Measurements from ENCODE around the gene MCF2L2. TPM values are rescaled to one million over a fixed set of nuclear protein-coding genes. Genes with fewer than 3 reads are reported as not detected.

Gene MCF2L2
- total and polyA plus RNA-seq, 7 donors, result 0.99 to 5.0 (median 4.0) TPM; not detected in 1

DNA sequence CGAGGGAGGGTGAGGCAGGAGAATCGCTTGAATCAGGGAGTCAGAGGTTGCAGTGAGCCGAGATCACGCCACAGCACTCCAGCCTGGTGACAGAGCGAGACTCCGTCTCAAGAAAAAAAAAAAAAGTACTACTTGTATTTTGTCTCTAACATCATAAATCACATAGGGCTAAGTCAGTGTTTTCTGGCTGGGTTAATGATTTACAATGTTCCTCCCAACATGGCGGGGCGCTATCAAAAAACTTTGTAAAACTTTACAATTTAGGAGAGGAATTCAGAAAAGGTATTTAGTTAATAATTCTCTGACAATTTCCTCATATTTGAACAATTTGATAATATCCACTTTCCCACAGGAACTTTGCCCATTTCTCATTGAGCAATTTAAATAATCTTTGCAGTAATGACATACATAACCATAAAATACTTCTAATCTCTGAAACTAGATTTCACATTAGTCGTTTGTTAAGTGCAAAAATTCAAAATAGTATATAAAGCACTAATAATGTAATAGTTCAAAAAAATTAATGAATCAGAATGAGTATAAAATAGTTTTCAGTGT, 202.0 kb downstream of the MCF2L2 start:
- Histone ChIP-seq H3K27me3 (no peaks in the 10 kb centered on the region), H3K9me3 (no peaks in the 10 kb centered on the region)
- WGBS, 2 donors, result 16 to 77% methylated on average over 9 of the region's 9 CpGs

DNA sequence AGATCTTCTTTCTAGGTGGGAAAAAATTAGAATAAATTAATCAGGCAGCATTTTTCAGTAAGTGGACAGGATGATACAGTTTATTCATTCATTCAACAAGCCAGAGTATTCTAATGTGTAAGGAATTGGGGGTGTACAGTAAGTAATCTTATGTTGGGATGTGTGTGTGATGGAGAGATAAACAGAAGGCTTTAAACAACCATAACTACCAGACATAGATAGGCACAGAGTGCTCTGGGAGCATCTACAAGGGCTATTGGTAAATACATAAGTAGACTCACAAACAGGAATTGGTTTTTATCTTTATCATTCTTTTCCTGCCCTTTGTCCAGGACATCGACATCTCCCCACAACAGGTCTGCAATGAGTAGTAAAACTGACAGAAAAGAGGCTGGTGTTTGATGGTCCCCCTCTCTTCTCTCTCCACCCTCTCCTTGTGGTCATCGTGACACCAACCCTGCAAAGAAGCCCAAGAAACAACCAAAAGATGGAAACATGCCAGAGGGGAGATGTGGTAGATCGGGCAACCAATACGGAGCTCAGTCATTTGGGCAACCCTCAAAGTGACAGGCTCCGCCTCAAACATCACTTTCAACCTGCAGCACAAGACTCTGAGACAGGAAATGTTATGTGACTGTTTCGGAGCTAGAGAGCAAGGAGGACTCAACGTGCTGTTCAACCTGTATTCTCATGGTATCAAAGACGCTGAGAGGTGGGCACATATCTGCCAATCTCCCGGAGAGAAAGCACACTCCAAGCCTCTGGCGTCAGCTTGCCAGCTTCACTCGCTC, 204.0 kb downstream of the MCF2L2 start:
- Histone ChIP-seq H3K27ac (no peak overlapping the region), H3K9me3 (no peaks in the 10 kb centered on the region), H3K27me3 (no peaks in the 10 kb centered on the region), H3K4me1 (no peaks in the 10 kb centered on the region), H3K36me3 (no peaks in the 10 kb centered on the region), H3K4me3 (no peak overlapping the region)
- intact Hi-C loops (cut with DNase I), result no loop called here
- DNase-seq, result no peak
- 66 to 81% methylated on average over 11 of the region's 11 CpGs for WGBS, 2 donors
- TF ChIP-seq, protein P1, sequence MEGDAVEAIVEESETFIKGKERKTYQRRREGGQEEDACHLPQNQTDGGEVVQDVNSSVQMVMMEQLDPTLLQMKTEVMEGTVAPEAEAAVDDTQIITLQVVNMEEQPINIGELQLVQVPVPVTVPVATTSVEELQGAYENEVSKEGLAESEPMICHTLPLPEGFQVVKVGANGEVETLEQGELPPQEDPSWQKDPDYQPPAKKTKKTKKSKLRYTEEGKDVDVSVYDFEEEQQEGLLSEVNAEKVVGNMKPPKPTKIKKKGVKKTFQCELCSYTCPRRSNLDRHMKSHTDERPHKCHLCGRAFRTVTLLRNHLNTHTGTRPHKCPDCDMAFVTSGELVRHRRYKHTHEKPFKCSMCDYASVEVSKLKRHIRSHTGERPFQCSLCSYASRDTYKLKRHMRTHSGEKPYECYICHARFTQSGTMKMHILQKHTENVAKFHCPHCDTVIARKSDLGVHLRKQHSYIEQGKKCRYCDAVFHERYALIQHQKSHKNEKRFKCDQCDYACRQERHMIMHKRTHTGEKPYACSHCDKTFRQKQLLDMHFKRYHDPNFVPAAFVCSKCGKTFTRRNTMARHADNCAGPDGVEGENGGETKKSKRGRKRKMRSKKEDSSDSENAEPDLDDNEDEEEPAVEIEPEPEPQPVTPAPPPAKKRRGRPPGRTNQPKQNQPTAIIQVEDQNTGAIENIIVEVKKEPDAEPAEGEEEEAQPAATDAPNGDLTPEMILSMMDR (IDR thresholded peaks at IDR 0.05), result no peak
- no peak for TF ChIP-seq POLR2AphosphoS5 (IDR thresholded peaks at IDR 0.05)
- TF ChIP-seq POLR2A (IDR thresholded peaks at IDR 0.05), result no peak
- TF ChIP-seq EP300 (IDR thresholded peaks at IDR 0.05), result no peak

More for the DNA sequence above, 202.0 kb downstream of the MCF2L2 start:
- Histone ChIP-seq H3K4me3 (no peak overlapping the region), H3K36me3 (no peaks in the 10 kb centered on the region), H3K27ac (no peak overlapping the region), H3K4me1 (no peaks in the 10 kb centered on the region)
- intact Hi-C loops (cut with DNase I), result no loop called here
- no peak for DNase-seq
- TF ChIP-seq POLR2A (IDR thresholded peaks at IDR 0.05) (no peak), EP300 (IDR thresholded peaks at IDR 0.05) (no peak), POLR2AphosphoS5 (IDR thresholded peaks at IDR 0.05) (no peak)
- TF ChIP-seq, protein P1 (IDR thresholded peaks at IDR 0.05), result no peak

DNA sequence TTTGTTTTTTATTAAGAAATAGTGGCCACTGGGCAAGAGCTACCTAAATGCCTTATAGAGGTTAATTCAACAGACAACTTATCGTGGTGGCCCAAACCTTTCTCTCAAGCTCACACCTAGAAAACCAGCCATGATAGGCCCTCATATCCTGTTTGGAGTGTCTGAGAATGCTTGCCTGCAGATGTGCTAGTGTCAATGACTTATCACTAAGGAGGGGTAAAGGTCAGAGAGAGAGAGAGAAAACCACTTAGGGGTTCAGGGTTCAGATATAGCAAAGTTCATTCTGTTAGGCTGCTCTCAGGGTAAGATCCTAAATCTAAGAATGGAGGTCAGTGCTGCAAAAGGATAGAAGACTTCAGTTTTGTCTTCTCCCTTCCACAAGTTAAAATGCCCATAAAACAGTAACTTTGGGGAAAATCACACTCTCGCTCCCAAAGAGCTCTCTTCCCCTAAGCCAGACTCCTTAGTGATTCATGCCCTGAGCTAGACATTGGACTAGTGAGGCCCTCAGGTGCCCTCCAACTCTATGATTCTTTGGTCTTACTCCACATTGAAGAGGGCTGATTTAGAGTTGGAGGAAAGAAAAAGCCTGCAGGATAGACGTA, 205.7 kb downstream of the MCF2L2 start:
- Histone ChIP-seq H3K4me3 (no peak overlapping the region), H3K36me3 (no peaks in the 10 kb centered on the region), H3K4me1 (no peaks in the 10 kb centered on the region), H3K27me3 (no peaks in the 10 kb centered on the region), H3K27ac (no peak overlapping the region), H3K9me3 (no peaks in the 10 kb centered on the region)
- 92% methylated on average over 3 of the region's 3 CpGs for WGBS, 2 donors
- intact Hi-C loops (cut with DNase I), result no loop called here
- no peak for DNase-seq
- TF ChIP-seq, protein P1 (IDR thresholded peaks at IDR 0.05), result no peak
- TF ChIP-seq EP300 (IDR thresholded peaks at IDR 0.05) (no peak), POLR2AphosphoS5 (IDR thresholded peaks at IDR 0.05) (no peak), POLR2A (IDR thresholded peaks at IDR 0.05) (no peak)

DNA sequence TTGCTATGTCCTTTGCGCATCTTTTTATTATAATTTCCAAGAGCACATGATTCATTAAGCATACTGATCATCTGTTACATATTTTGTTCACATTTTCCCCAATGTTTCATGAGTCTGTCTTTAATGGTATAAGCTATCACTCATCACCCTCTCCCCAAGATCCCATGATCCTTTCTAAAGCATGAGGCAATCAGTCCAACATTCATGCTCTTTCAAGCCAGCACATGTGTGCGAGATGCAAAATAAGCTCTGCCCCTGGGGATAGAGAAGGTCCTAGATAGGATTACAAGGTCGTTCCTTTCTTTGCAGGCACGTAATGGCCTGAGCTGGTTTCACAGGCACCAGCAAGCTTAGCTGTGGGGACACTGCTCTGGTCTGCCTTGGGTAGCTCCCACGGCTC, 207.6 kb downstream of the MCF2L2 start:
- Histone ChIP-seq H3K27me3 (no peaks in the 10 kb centered on the region), H3K4me3 (no peak overlapping the region), H3K9me3 (no peaks in the 10 kb centered on the region), H3K4me1 (no peaks in the 10 kb centered on the region), H3K27ac (no peak overlapping the region), H3K36me3 (no peaks in the 10 kb centered on the region)
- WGBS, 2 donors, result 84 to 90% methylated on average over 5 of the region's 5 CpGs
- TF ChIP-seq POLR2A (IDR thresholded peaks at IDR 0.05) (no peak), EP300 (IDR thresholded peaks at IDR 0.05) (no peak), POLR2AphosphoS5 (IDR thresholded peaks at IDR 0.05) (no peak)
- TF ChIP-seq, protein P1 (IDR thresholded peaks at IDR 0.05), result no peak
- intact Hi-C loops (cut with DNase I), result no loop called here
- DNase-seq, result no peak
